HG03460 (cell line): ENCODE results near the gene SSTR5.
"Not testable (repeated sequence)": the region's sequence is repeated elsewhere in the genome, so short reads cannot be mapped to it uniquely, and the experiment has no call there.

ENCODE experiments used
- ATAC-seq: cut with Tn5 transposase; IDR thresholded peaks from one replicate; pipeline ENCODE4 v1.9.1; 2021; ENCODE audit not compliant: unreplicated experiment

The SSTR5 gene

GRCh38 chr16:1072526-1073261, at the start of gene SSTR5:
Gene SSTR5, plus strand, starts transcription at chr16:1072747. Its CDS starts 6,122 bp downstream, at chr16:1078869.
- ATAC-seq: no peak

GRCh38 chr16:1024138-1024537, 48.4 kb upstream of the SSTR5 start:
- no peak for ATAC-seq

- ATAC-seq: not testable (repeated sequence)
Observed at GRCh38 chr16:1025183-1025809, 47.3 kb upstream of the SSTR5 start.

GRCh38 chr16:1026057-1026783, 46.3 kb upstream of the SSTR5 start:
- ATAC-seq: no peak

GRCh38 chr16:1026784-1027500, 45.6 kb upstream of the SSTR5 start:
- ATAC-seq: no peak

GRCh38 chr16:1027501-1027815, 45.1 kb upstream of the SSTR5 start:
- no peak for ATAC-seq

- no peak for ATAC-seq
Observed at GRCh38 chr16:1028056-1028455, 44.5 kb upstream of the SSTR5 start.

- no peak for ATAC-seq
Observed at GRCh38 chr16:1028524-1029258, 43.9 kb upstream of the SSTR5 start.

GRCh38 chr16:1029259-1029545, 43.3 kb upstream of the SSTR5 start:
- ATAC-seq: no peak

GRCh38 chr16:1030473-1030901, 42.1 kb upstream of the SSTR5 start:
- no peak for ATAC-seq

GRCh38 chr16:1031666-1032065, 40.9 kb upstream of the SSTR5 start:
- no peak for ATAC-seq

GRCh38 chr16:1032607-1033006, 39.9 kb upstream of the SSTR5 start:
- ATAC-seq: no peak

- no peak for ATAC-seq
Observed at GRCh38 chr16:1033128-1033679, 39.3 kb upstream of the SSTR5 start.

- no peak for ATAC-seq
Observed at GRCh38 chr16:1034230-1035065, 38.1 kb upstream of the SSTR5 start.

GRCh38 chr16:1035066-1035415, 37.5 kb upstream of the SSTR5 start:
- ATAC-seq: no peak

- no peak for ATAC-seq
Observed at GRCh38 chr16:1036166-1036565, 36.4 kb upstream of the SSTR5 start.

- ATAC-seq: no peak
Observed at GRCh38 chr16:1036726-1037393, 35.7 kb upstream of the SSTR5 start.

GRCh38 chr16:1037394-1038257, 34.9 kb upstream of the SSTR5 start:
- ATAC-seq: no peak
